ENCODE results near the gene PCSK2.

PCSK2 gene

DNA sequence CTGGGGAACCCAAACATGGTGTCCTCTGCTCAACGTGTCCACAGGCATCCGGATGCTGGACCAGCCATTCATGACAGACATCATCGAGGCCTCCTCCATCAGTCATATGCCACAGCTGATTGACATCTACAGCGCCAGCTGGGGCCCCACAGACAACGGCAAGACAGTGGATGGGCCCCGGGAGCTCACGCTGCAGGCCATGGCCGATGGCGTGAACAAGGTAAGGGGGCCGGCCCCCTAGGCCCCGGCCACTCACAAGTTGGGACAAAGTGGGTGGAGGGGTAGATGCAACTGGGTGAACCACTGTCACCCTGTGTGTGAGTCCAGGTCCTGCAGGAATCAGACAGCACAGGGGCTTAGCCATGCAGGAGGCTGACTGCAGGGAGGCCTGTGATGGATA, 209.8 kb downstream of the PCSK2 start:
- H3K4me3 ChIP-seq (ENCODE audit: low read length): no peak overlapping the region
- TF ChIP-seq CTCF (IDR thresholded peaks at IDR 0.05; ENCODE audit: insufficient read depth, low read depth, low read length, missing control alignments): no peak
- DNase-seq (ENCODE audit: low read depth): no peak

DNA sequence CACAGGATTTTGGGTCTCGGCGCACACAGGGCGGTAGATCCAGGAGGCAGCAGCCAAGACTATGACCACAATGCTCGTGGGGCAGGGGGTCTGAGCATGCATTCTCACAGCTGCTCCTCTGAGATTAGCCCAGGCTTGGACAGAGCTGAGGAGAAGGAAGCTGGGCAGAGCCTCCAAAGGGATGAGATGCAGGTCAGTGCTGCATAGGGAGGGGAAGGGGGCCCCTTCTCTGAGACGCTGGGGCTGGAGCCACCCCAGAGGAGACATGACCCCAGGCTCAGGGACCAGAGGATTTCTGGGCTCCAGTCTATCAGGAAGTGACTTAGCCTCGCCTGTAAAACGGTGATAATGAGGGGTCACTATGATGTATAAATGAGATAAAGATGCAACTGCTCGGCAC, 210.4 kb downstream of the PCSK2 start:
- DNase-seq (ENCODE audit: low read depth): no peak

DNA sequence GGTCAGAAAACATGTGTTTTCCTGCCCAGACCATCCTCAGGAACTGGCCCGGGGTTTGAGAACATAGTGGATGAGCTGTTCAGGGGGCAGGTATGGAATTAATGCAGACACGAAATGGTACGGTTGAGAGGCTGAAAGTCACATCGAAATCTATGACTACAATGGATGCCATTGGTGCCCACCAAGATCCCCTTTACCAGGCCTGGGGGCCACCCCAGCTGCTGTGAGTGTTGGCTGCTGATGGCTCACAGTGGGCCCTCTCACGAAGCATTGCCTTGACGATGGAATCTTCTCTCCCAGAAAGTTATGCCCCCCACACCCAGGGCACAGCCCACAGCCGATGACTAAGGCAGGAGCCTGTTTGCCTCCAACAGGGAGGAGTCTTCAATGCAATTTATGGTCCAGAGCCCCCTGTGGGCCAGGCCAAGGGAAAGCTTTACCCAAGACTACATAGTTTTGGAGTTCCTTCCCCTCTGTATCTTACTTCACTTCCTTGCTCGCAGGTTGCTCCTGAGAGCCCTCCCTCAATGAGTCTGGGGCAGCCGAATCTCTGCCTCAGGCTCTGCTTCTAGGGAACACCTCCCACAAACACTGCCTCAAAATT, 211.7 kb downstream of the PCSK2 start:
- TF ChIP-seq CTCF (IDR thresholded peaks at IDR 0.05; ENCODE audit: insufficient read depth, low read depth, low read length, missing control alignments): no peak
- no peak overlapping the region for H3K4me3 ChIP-seq (ENCODE audit: low read length)
- DNase-seq (ENCODE audit: low read depth): no peak

More for the DNA sequence above, 210.4 kb downstream of the PCSK2 start:
- TF ChIP-seq CTCF (IDR thresholded peaks at IDR 0.05; ENCODE audit: insufficient read depth, low read depth, low read length, missing control alignments): no peak
- no peak overlapping the region for H3K4me3 ChIP-seq (ENCODE audit: low read length)

DNA sequence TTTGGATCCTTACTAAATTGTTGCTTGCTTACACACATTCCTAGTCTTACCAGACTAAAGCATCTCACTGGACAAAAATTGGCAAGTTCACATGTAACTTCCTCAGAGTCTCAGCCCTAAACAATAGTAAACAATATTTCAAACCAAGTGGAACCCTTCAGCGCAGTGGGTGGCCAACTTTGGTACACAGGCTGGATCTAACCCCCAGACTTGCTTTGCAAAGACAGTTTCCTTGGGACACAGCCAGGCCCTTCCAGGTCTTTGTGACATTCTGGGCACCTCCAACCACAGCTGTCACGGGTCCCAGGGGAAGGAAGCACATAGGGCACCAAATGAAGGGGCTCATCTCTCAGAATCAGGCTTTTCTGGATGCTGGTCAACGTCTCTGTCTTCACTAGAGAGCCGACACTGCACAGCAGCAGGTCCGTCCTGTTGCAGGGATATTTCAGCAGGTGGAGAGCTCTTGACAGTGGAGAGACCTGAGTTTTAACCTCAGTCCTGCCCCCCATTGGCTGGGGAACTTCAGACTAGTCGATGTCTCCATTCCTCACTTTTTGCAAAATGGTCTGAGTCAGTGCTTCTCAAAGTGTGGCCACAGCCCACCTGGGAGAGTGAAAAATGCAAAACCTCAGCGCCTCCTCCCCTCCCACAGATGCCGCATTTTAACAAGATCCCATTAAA, 212.9 kb downstream of the PCSK2 start:
- H3K4me3 ChIP-seq (ENCODE audit: low read length): no peak overlapping the region
- no peak for TF ChIP-seq CTCF (IDR thresholded peaks at IDR 0.05; ENCODE audit: insufficient read depth, low read depth, low read length, missing control alignments)
- no peak for DNase-seq (ENCODE audit: low read depth)

DNA sequence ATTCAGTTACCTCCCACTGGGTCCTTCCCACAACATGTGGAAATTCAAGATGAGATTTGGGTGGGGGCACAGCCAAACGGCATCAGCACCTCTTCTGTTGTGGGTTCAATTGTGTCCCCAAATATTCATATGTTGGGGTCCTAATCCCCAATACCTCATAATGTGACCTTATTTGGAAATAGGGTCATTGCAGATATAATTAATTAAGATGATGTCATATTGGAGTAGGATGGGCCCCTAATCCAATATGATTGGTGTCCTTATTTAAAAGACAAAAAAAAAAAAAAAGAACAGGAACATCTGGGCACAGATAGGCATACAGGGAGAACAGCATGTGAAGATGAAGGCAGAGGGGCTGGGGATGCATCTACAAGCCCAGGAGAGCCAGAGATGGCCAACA, 214.9 kb downstream of the PCSK2 start:
- TF ChIP-seq CTCF (IDR thresholded peaks at IDR 0.05; ENCODE audit: insufficient read depth, low read depth, low read length, missing control alignments): no peak
- DNase-seq (ENCODE audit: low read depth): no peak
- no peak overlapping the region for H3K4me3 ChIP-seq (ENCODE audit: low read length)

- H3K4me3 ChIP-seq (ENCODE audit: low read length): no peak overlapping the region
- no peak for TF ChIP-seq CTCF (IDR thresholded peaks at IDR 0.05; ENCODE audit: insufficient read depth, low read depth, low read length, missing control alignments)
Observed at GRCh38 chr20:17442588-17442987, 215.7 kb downstream of the PCSK2 start.

More at GRCh38 chr20:17442588-17442987, 215.7 kb downstream of the PCSK2 start:
- no peak for DNase-seq (ENCODE audit: low read depth)
